ENCODE data around the gene IL36A.
A peak's percentile ranks its signal among the peaks of the same experiment; 100 is the strongest.

Gene IL36A

DNA sequence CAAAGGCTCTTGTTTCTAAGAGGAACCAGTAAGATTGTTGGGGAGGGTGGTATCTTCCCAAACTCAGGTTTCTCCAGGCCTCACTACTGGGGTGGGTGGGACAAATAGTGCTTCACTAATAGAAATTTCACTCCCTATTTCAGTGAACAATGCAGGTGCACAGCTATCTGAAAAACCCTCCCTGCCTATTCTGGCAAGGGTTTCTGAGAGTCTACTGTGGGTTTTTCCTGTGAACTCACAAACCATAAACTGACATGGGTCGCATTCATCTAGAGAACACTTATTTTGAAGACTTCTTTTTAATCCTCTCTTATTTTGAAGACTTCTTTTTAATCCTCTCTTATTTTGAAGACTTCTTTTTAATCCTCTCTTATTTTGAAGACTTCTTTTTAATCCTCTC is 4.4 kb downstream of the IL36A start:
- DNase-seq, result no peak

GRCh38 chr2:113010088-113010487 is 4.8 kb downstream of the IL36A start:
- DNase-seq, result no peak

GRCh38 chr2:113011108-113011507 is 5.8 kb downstream of the IL36A start:
- no peak for DNase-seq

GRCh38 chr2:113012436-113013335 is 7.4 kb downstream of the IL36A start:
- DNase-seq, result no peak

DNA sequence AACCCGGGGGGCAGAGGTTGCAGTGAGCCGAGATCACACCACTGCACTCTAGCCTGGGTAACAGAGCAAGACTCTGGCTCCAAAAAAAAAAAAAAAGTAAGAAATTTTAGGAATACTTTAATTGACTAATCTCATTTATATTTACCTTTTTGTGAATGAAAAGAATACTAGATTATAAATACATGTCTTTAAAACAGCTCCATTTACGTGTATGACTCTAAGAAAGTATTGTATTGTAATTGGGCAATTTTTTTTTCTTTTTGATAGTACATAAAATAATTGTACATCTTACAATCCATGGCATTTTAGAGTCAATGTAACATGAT is 8.0 kb downstream of the IL36A start:
- no peak for DNase-seq

DNA sequence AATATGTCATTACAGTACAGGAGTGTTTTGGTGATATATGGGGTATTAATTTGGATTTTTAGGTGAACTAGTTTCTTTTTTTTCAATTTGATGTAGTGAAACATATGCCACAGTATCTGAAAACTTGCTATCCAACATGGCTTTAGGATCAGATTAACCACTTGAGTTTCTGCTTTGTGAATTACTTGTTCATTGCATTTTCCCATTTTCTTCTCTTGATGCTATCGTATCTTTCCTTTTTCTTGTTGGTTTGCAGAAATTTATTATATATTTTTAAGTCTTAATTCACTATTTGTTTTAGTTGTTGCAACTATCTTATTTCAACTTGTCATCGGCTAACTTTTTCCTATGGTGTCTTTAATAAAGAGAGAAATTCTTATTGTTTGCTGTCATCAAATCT is 8.8 kb downstream of the IL36A start:
- no peak for DNase-seq

- no peak for DNase-seq
Measured at GRCh38 chr2:113015042-113015441, 9.8 kb downstream of the IL36A start.

GRCh38 chr2:113015655-113016054 is 10.4 kb downstream of the IL36A start:
- no peak for DNase-seq

DNA sequence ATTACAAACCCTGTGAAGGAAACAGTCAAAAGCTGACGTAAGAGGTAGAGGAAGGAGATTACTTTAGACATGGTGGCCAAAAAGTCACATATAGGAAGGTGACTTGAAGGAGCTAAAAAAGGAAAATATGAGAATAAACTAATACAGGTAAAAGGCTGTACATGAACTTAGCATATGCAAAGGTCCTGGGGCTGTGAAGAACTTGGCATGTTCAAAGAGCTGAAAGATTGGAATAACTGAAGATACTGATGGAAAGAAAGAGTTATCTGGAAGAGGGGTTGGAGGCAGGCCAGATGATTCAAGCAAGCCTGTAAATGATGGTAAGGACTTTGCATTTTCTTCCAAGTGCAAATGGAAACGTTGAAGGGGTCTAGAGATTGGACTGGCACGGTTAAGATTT is 13.2 kb downstream of the IL36A start:
- DNase-seq, result no peak

- DNase-seq, result no peak
Measured at GRCh38 chr2:113021312-113021711, 16.1 kb downstream of the IL36A start.

- no peak for DNase-seq
Measured at GRCh38 chr2:113024764-113025163, 19.5 kb downstream of the IL36A start.

- DNase-seq, result peak; percentile 41 to 54
Measured at GRCh38 chr2:113025737-113026136, 20.5 kb downstream of the IL36A start.

DNA sequence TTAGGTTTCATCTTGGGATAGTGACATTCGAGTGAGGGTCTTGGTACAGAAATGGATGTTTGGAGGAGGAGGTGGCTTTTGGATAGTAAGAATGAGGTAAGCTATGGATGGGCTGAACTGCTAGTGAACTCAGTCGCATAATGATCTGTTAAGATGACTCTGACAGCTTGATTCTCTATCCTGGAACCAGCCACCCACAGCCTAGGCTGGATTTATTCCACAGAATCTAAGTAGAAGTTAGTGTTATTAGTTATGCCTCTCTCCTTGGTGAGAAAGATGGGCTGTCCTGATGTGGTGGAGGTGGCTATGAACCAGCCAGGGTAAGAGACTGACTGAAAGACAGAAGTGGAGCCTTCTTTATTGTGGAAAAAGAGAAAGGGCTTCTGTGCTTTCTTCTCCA is 22.4 kb downstream of the IL36A start:
- DNase-seq, result no peak

DNA sequence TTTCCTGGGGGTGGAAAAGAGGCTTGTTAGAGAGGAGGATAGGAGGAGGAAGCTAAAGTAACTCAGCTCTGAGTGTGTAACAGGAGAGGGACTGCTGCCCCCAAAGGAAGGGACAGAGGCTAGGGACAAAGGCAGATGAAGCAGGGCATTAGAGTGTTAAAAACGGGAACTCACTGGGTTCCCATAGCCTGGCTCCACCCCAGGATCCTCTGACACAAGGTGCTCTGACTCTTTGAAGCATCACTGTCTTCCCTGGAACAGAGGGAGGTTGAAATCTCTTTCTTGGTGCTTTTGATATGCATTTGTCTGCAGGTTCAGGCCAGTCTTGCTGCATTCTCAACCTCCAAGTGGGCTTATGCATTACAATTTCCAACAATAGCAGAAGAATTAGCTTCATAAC is 22.9 kb downstream of the IL36A start:
- DNase-seq, result peak in 1 of 2 donors; percentile 14

DNA sequence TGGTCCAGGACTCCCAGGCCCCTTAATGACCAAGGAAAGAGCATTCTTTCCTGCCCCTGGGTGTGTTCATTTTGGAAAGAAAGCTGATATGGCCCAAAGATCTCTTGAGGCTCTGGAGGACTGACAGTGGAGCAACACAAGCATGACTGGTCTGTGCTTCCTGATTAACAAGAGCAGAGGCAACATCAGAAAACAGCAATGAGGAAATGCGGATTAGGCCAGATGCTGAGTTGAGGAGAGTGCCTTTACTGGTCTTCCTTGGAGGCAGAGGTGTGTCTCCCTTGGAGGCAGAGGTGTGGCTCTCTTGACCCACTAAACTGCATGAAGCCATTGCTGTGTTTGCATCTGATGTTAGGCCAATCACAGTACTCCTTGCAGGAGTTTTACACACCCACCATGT is 27.5 kb downstream of the IL36A start:
- peak in 1 of 2 donors; percentile 41 for DNase-seq

- DNase-seq, result no peak
Measured at GRCh38 chr2:113034016-113034415, 28.8 kb downstream of the IL36A start.

DNA sequence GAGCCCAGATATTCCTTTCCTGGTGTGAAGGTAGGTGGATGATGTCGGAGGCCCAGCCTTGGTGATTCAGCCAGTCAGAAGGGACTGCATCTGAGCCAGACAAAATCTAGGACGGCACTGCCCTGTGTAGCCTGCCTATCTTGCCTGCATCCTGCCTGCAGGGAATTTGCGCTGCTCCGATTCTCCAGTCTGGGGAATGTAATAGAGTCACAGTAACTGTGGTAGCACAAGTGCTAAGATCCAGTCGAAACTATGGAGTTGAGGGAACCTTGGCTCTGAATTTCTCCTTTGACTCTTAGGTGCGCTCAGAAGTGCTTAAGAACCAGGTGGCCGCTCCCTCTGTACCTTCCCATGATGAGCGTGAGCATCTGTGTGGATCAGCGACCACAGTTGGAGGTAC is 31.5 kb downstream of the IL36A start:
- DNase-seq, result no peak

DNA sequence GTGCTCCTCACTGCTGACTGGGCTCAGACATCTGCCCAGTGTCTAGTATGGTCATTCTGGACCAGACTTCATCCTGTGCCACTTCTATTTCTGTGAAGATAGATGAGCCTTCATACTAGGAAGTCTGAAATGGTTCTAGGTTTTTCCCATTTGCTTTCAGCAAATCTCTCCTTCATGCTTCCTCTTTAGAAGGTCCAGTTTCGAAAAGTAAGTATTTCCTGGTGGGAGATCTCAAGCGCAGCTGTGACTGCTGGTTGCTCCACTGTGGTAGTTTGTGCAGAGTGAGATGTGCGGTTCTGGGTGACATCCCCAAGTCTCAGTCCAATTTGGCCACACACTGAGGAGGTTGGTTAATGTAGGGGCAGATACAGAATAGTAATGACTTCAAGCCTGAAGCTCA is 33.0 kb downstream of the IL36A start:
- DNase-seq, result peak; percentile 59 to 80

GRCh38 chr2:113039158-113039557 is 33.9 kb downstream of the IL36A start:
- DNase-seq, result peak in 1 of 2 donors; percentile 55

DNA sequence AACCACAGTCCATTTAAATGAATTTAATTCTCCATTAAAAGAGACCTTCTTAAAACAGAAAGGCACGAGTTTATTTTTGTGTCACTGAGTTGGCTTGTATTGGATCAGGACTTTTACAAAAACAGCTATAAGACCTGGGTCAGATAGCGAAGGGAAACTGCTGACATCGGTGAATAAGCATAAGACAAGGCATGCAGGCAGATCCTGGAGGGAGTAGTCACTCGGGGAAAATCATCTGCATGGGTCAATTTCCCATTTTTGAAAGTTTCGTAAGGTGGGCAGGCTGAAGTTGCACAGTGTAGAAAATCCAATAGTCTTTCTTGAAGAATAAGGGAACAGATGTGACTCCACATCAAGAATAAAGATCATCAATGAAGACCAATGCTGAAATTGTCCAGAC is 34.5 kb downstream of the IL36A start:
- DNase-seq, result peak; percentile 54 to 95

DNA sequence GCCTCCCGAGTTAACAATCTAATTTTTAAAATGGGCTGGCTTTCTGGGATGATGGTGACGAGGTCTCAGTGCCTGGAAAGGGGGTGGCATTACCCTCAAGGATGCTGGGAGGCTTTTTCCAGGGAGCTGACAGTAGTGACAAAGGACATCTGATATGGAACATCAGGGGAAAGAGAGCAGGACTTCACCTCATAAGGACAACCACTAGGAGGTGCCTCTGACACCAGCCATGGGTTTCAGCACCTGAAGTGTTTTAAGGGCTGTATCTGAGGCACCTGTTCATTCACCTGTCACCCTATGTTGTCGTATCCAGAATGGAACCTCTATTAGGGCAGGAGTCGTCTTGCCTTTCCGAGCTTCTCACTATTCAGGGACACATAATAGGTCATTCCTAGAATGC is 36.6 kb downstream of the IL36A start:
- DNase-seq, result no peak

- no peak for DNase-seq
Measured at GRCh38 chr2:113046465-113046864, 41.2 kb downstream of the IL36A start.

GRCh38 chr2:113050921-113051895 is 45.9 kb downstream of the IL36A start:
- no peak for DNase-seq

- no peak for DNase-seq
Measured at GRCh38 chr2:113052396-113052917, 47.2 kb downstream of the IL36A start, which contains the start of gene IL36B. IL36B (minus strand) TSS chr2:113052867.

Measured in inflammatory macrophage treated with lipopolysaccharide for 1 hour (primary cell).